GM10266 (cell line): ENCODE measurements around the gene ARHGEF16.

ENCODE experiments used
- DNase-seq: peaks from one replicate; pipeline ENCODE4 v3.0.0; 2012; ENCODE audit errors: extremely low spot score
- CTCF ChIP-seq: IDR thresholded peaks from 2 replicates; pipeline ENCODE4 v1.5.1; 2012; ENCODE audit warnings: mild to moderate bottlenecking, low read depth; ENCODE audit not compliant: control insufficient read depth, insufficient read depth; ENCODE audit errors: missing control alignments

ARHGEF16 gene

GRCh38 chr1:3516481-3516869, 62.0 kb downstream of the ARHGEF16 start:
- no peak for DNase-seq
- no peak for TF ChIP-seq CTCF

- DNase-seq: no peak
- TF ChIP-seq CTCF: no peak
Measured at GRCh38 chr1:3516911-3517675, 62.6 kb downstream of the ARHGEF16 start.

GRCh38 chr1:3518256-3518655, 63.8 kb downstream of the ARHGEF16 start:
- DNase-seq: no peak
- peak; percentile 39 for TF ChIP-seq CTCF

GRCh38 chr1:3518756-3519155, 64.3 kb downstream of the ARHGEF16 start:
- no peak for DNase-seq
- no peak for TF ChIP-seq CTCF

GRCh38 chr1:3519301-3519885, 64.9 kb downstream of the ARHGEF16 start:
- DNase-seq: no peak
- TF ChIP-seq CTCF: no peak

- no peak for TF ChIP-seq CTCF
- no peak for DNase-seq
Measured at GRCh38 chr1:3520419-3521378, 66.2 kb downstream of the ARHGEF16 start.
